COLO668 (cell line): ENCODE measurements around the gene C1QB.
"Not testable (repeated sequence)": the region's sequence is repeated elsewhere in the genome, so short reads cannot be mapped to it uniquely, and the experiment has no call there.

ENCODE experiments used
- DNase-seq: peaks from one replicate; lab custom pipeline; 2025; ENCODE audit not compliant: unreplicated experiment; lab: John Stamatoyannopoulos, UW

The C1QB gene

GRCh38 chr1:22662318-22662717, 9.3 kb downstream of the C1QB start:
- DNase-seq: no peak

GRCh38 chr1:22662986-22663408, 10.0 kb downstream of the C1QB start:
- no peak for DNase-seq

- peak; percentile 65 for DNase-seq
Measured at GRCh38 chr1:22665752-22666151, 12.7 kb downstream of the C1QB start.

- DNase-seq: no peak
Measured at GRCh38 chr1:22666412-22666811, 13.4 kb downstream of the C1QB start.

GRCh38 chr1:22668840-22669239, 15.8 kb downstream of the C1QB start:
- not testable (repeated sequence) for DNase-seq

GRCh38 chr1:22670352-22670975, 17.4 kb downstream of the C1QB start:
- DNase-seq: peak; percentile 33

GRCh38 chr1:22671999-22672398, 19.0 kb downstream of the C1QB start:
- DNase-seq: no peak

GRCh38 chr1:22673486-22674409, 20.7 kb downstream of the C1QB start:
- peak; percentile 76 for DNase-seq

- DNase-seq: no peak
Measured at GRCh38 chr1:22674410-22674749, 21.3 kb downstream of the C1QB start.

GRCh38 chr1:22676151-22676550, 23.1 kb downstream of the C1QB start:
- not testable (repeated sequence) for DNase-seq

GRCh38 chr1:22676916-22677583, 24.0 kb downstream of the C1QB start:
- DNase-seq: no peak

- no peak for DNase-seq
Measured at GRCh38 chr1:22677931-22678896, 25.2 kb downstream of the C1QB start.

GRCh38 chr1:22680726-22681125, 27.7 kb downstream of the C1QB start:
- DNase-seq: peak; percentile 46

GRCh38 chr1:22681556-22682276, 28.7 kb downstream of the C1QB start:
- no peak for DNase-seq

- DNase-seq: no peak
Measured at GRCh38 chr1:22683547-22683946, 30.5 kb downstream of the C1QB start.

- DNase-seq: no peak
Measured at GRCh38 chr1:22685591-22686059, 32.6 kb downstream of the C1QB start.

- DNase-seq: no peak
Measured at GRCh38 chr1:22687191-22687590, 34.2 kb downstream of the C1QB start.

GRCh38 chr1:22688466-22688865, 35.4 kb downstream of the C1QB start:
- DNase-seq: no peak

GRCh38 chr1:22689505-22689904, 36.5 kb downstream of the C1QB start:
- peak; percentile 97 for DNase-seq
